HepG2 (cell line): ENCODE results near the gene ATP11A. TPM values are rescaled to one million over a fixed set of nuclear protein-coding genes. Genes with fewer than 3 reads are reported as not detected.

ENCODE experiments used
- CBX5 ChIP-seq: sonication (generic); formaldehyde crosslinking; IDR thresholded peaks from 2 replicates; pipeline ENCODE4 v1.4.0; 2020; ENCODE audit warnings: missing genetic modification reagents, borderline replicate concordance
- DPF2 ChIP-seq: sonication (generic); formaldehyde crosslinking; IDR thresholded peaks from 2 replicates; pipeline ENCODE4 v1.4.0; 2020; ENCODE audit warnings: mild to moderate bottlenecking, low read depth, missing genetic modification reagents, borderline replicate concordance
- EP300 ChIP-seq, 3 experiments: sonication (generic) in 1 of 3; formaldehyde crosslinking in 1 of 3; IDR thresholded peaks; 2 replicates each; pipeline versions ENCODE4 v1.5.1 to v1.6.1; 2011 to 2020; ENCODE audit warnings: low read depth in 2 of 3, low read length in 2 of 3, borderline replicate concordance in 1 of 3, improper control_type of control experiment in 1 of 3, mild to moderate bottlenecking in 1 of 3, missing genetic modification reagents in 1 of 3, moderate library complexity in 1 of 3
- HDAC1 ChIP-seq: sonication (generic); formaldehyde crosslinking; IDR thresholded peaks from 2 replicates; pipeline ENCODE4 v1.5.1; 2020; ENCODE audit warnings: mild to moderate bottlenecking, missing genetic modification reagents
- MIER3 ChIP-seq: IDR thresholded peaks from 2 replicates; pipeline ENCODE4 v1.6.1; 2016; ENCODE audit warnings: missing compliant biosample characterization, borderline replicate concordance
- MYNN ChIP-seq: sonication (generic); formaldehyde crosslinking; IDR thresholded peaks from 2 replicates; pipeline ENCODE4 v1.4.0; 2020; ENCODE audit warnings: mild to moderate bottlenecking, low read depth, missing genetic modification reagents
- NAIF1 ChIP-seq: sonication (generic); formaldehyde crosslinking; IDR thresholded peaks from 2 replicates; pipeline ENCODE4 v1.5.0; 2020; ENCODE audit warnings: mild to moderate bottlenecking, missing genetic modification reagents, borderline replicate concordance
- PHF20 ChIP-seq: sonication (generic); formaldehyde crosslinking; IDR thresholded peaks from 2 replicates; pipeline ENCODE4 v1.5.0; 2020; ENCODE audit warnings: mild to moderate bottlenecking, missing genetic modification reagents
- RBM22 ChIP-seq: fragments of 200-400 bp; formaldehyde crosslinking; optimal IDR thresholded peaks from 2 replicates; pipeline ENCODE3; 2017; ENCODE audit warnings: mild to moderate bottlenecking, low read length, moderate library complexity
- REPIN1 ChIP-seq: sonication (generic); formaldehyde crosslinking; IDR thresholded peaks from 2 replicates; pipeline ENCODE4 v1.8.0; 2022; ENCODE audit warnings: missing genetic modification reagents, low read depth, mild to moderate bottlenecking, borderline replicate concordance
- SMARCC2 ChIP-seq: fragments of 450-650 bp; IDR thresholded peaks from 2 replicates; pipeline ENCODE4 v1.6.1; 2017; ENCODE audit warnings: antibody characterized with exemption, mild to moderate bottlenecking
- SOX6 ChIP-seq, 2 experiments: fragments of 450-650 bp in 1 of 2; sonication (generic) in 1 of 2; formaldehyde crosslinking in 1 of 2; IDR thresholded peaks; 2 replicates each; pipeline versions ENCODE4 v1.4.0 to v1.6.1; 2017 to 2020; ENCODE audit warnings: antibody characterized with exemption in 1 of 2, mild to moderate bottlenecking in 1 of 2, missing genetic modification reagents in 1 of 2
- SP140L ChIP-seq: sonication (generic); formaldehyde crosslinking; IDR thresholded peaks from 2 replicates; pipeline ENCODE4 v1.4.0; 2020; ENCODE audit warnings: missing genetic modification reagents, borderline replicate concordance
- TCF12 ChIP-seq, 2 experiments: fragments of 450-650 bp in 1 of 2; sonication (generic) in 1 of 2; formaldehyde crosslinking in 1 of 2; IDR thresholded peaks; 2 replicates each; pipeline versions ENCODE4 v1.6.1 to v1.8.0; 2017 to 2022; ENCODE audit warnings: antibody characterized with exemption in 1 of 2, mild to moderate bottlenecking in 1 of 2, missing genetic modification reagents in 1 of 2, moderate library complexity in 1 of 2
- TMF1 ChIP-seq: sonication (generic); formaldehyde crosslinking; IDR thresholded peaks from 2 replicates; pipeline ENCODE4 v1.8.1; 2022; ENCODE audit warnings: low read depth, missing genetic modification reagents
- YEATS2 ChIP-seq: sonication (generic); formaldehyde crosslinking; IDR thresholded peaks from 2 replicates; pipeline ENCODE4 v1.4.0; 2020; ENCODE audit warnings: missing genetic modification reagents, borderline replicate concordance
- ZFP90 ChIP-seq: sonication (generic); formaldehyde crosslinking; IDR thresholded peaks from 2 replicates; pipeline ENCODE4 v1.8.0; 2022; ENCODE audit warnings: missing genetic modification reagents, mild to moderate bottlenecking, inconsistent platforms, borderline replicate concordance
- ZFY ChIP-seq: sonication (generic); formaldehyde crosslinking; IDR thresholded peaks from 2 replicates; pipeline ENCODE4 v1.4.0; 2020; ENCODE audit warnings: missing genetic modification reagents
- ZNF207 ChIP-seq: fragments of 450-650 bp; IDR thresholded peaks from 2 replicates; pipeline ENCODE4 v1.6.1; 2016; ENCODE audit warnings: antibody characterized with exemption, borderline replicate concordance
- ZNF256 ChIP-seq: sonication (generic); formaldehyde crosslinking; conservative IDR thresholded peaks from 2 replicates; pipeline ENCODE4 v1.4.0; 2020; ENCODE audit warnings: missing genetic modification reagents
- ZNF276 ChIP-seq: sonication (generic); formaldehyde crosslinking; IDR thresholded peaks from 2 replicates; pipeline ENCODE4 v1.4.0; 2020; ENCODE audit warnings: mild to moderate bottlenecking, low read depth, missing genetic modification reagents
- ZNF326 ChIP-seq: sonication (generic); formaldehyde crosslinking; IDR thresholded peaks from 2 replicates; pipeline ENCODE4 v1.4.0; 2020; ENCODE audit warnings: missing genetic modification reagents, borderline replicate concordance
- ZNF430 ChIP-seq: sonication (generic); formaldehyde crosslinking; IDR thresholded peaks from 2 replicates; pipeline ENCODE4 v1.9.0; 2021; ENCODE audit warnings: mild to moderate bottlenecking, missing genetic modification reagents
- ZNF737 ChIP-seq: sonication (generic); formaldehyde crosslinking; IDR thresholded peaks from 2 replicates; pipeline ENCODE4 v1.5.0; 2020; ENCODE audit warnings: missing genetic modification reagents, mild to moderate bottlenecking, borderline replicate concordance
- ZNF749 ChIP-seq: sonication (generic); formaldehyde crosslinking; IDR thresholded peaks from 2 replicates; pipeline ENCODE4 v1.8.0; 2022; ENCODE audit warnings: mild to moderate bottlenecking, missing genetic modification reagents, moderate library complexity, borderline replicate concordance
- ZNF879 ChIP-seq: sonication (generic); formaldehyde crosslinking; IDR thresholded peaks from 2 replicates; pipeline ENCODE4 v1.8.1; 2023; ENCODE audit warnings: missing genetic modification reagents
- ZNF891 ChIP-seq: sonication (generic); formaldehyde crosslinking; IDR thresholded peaks from 2 replicates; pipeline ENCODE4 v1.5.0; 2020; ENCODE audit warnings: mild to moderate bottlenecking, missing genetic modification reagents
- polyA plus RNA-seq, 8 experiments: library from polyadenylated mRNA; depleted of rRNA in 3 of 8; stranded (reverse) in 7 of 8; unstranded in 1 of 8; fragments of >200 nt; fragmentation: Illumina TruSeq in 4 of 8; extraction: Trizol in 4 of 8; gene quantifications; 2 replicates each; pipeline versions ENCODE4 v1.2.1 to v1.2.3, GENCODE V29; 2011 to 2016; ENCODE audit warnings: low read depth in 4 of 8, missing spikeins in 1 of 8, mixed read lengths in 1 of 8; ENCODE audit not compliant: insufficient read depth in 1 of 8
- total RNA-seq, 5 experiments: library from RNA; depleted of rRNA; stranded (reverse); fragments of >200 nt; fragmentation: Illumina TruSeq; extraction: Trizol; gene quantifications; 2 replicates each; pipeline ENCODE4 v1.2.3, GENCODE V29; 2016; ENCODE audit warnings: low read depth in 1 of 5
- TF ChIP-seq, protein P1 (sequence below): sonication (generic); formaldehyde crosslinking; IDR thresholded peaks from 2 replicates; pipeline ENCODE4 v1.5.0; 2020; ENCODE audit warnings: missing genetic modification reagents, mild to moderate bottlenecking, borderline replicate concordance

ATP11A gene
- total and polyA plus RNA-seq, 2 of the 13 experiments (the other 11 are each of a cell fraction or from before 2014, with no cell fraction given), result 18.4 to 20.1 TPM

DNA sequence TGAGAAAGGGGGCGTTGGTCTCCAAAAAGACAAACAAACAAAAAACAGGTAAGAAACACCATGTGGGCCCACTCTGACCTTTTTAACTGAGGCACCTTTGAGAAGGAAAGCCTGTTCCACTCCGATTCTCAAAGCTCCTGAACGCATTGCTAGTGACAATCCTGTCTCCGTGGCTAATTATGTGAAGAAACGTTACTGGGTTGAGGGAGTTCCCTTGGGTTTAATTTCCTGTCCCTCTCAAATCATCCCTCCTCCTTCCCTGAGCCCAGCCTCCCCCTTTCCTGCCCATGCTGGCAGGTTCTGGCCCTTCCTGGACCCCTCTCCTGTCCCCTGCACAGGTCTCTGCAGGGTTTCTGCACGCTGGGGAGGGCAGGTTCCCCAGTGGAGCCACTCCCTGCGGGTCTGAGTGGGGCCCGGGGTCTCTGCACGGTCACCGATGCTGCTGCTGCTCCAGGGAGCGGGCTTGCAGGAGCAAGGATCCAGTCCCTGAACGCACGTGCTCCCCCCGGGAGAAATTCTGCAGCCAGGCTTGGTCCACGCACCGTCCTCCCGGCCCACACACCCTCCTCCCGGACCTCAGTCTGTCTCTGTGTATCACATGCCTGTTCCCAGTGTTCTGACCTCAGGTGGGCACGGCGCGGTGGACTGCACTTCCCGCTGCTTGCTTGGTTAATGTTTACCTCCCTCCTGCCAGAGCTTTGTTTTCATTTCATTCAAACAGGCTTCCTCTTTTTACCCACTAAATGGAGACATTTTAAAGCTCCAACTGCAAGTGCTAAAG, 202.8 kb downstream of the ATP11A start (continued):
- TF ChIP-seq ZFY (CRISPR knock-in tag) (0 out of 2 replicates have a peak, but pooled peaks have one; percentile 24), SMARCC2 (no peak), ZNF207 (no peak), PHF20 (CRISPR knock-in tag) (no peak; the same call in 1 of the 2 replicates), ZNF326 (CRISPR knock-in tag) (no peak), ZFP90 (CRISPR knock-in tag) (0 out of 2 replicates have a peak, but pooled peaks have one; percentile 38), ZNF430 (CRISPR knock-in tag) (no peak), ZNF749 (CRISPR knock-in tag) (no peak), RBM22 (no peak), HDAC1 (CRISPR knock-in tag) (peak; percentile 66), ZNF879 (CRISPR knock-in tag) (no peak), ZNF891 (CRISPR knock-in tag) (no peak), DPF2 (CRISPR knock-in tag) (no peak; the same call in 1 of the 2 replicates), ZNF256 (CRISPR knock-in tag) (no peak), SOX6 (IDR thresholded peaks at IDR 0.05) (no peak), SOX6 (CRISPR knock-in tag; IDR thresholded peaks at IDR 0.05) (peak; percentile 62), ZNF737 (CRISPR knock-in tag) (no peak), NAIF1 (CRISPR knock-in tag) (no peak), TMF1 (no peak), ZNF276 (CRISPR knock-in tag) (no peak), SP140L (CRISPR knock-in tag) (no peak), MYNN (CRISPR knock-in tag) (no peak), YEATS2 (CRISPR knock-in tag) (no peak), CBX5 (CRISPR knock-in tag) (no peak; the same call in 1 of the 2 replicates), TCF12 (IDR thresholded peaks at IDR 0.05) (no peak), TCF12 (CRISPR knock-in tag; IDR thresholded peaks at IDR 0.05) (no peak), EP300 (IDR thresholded peaks at IDR 0.05; ENCODE audit: low read depth in 2 of 2, low read length in 2 of 2) (peak in 1 of 2 experiments; percentile 18; a peak in 1 of 4 replicates), EP300 (CRISPR knock-in tag; IDR thresholded peaks at IDR 0.05; ENCODE audit: borderline replicate concordance) (no peak), MIER3 (CRISPR knock-in tag) (no peak), REPIN1 (CRISPR knock-in tag) (no peak; the same call in 1 of the 2 replicates)
- TF ChIP-seq, protein P1, sequence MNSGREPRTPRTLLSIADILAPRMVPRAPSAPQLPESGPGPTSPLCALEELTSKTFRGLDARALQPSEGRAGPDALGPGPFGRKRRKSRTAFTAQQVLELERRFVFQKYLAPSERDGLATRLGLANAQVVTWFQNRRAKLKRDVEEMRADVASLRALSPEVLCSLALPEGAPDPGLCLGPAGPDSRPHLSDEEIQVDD, result no peak; the same call in 1 of the 2 replicates
